ENCODE data around the gene GRIP2. TPM values are rescaled to one million over a fixed set of nuclear protein-coding genes. Genes with fewer than 3 reads are reported as not detected.

The GRIP2 gene
- total RNA-seq, 1 donor from 2014 or later, result 3.3 TPM

GRCh38 chr3:14483286-14483685 is 56.9 kb downstream of the GRIP2 start:
- Histone ChIP-seq H3K27ac (ENCODE audit: low read depth, low read length) (no peak overlapping the region), H3K9ac (ENCODE audit: low read length) (no peak overlapping the region), H3K4me1 (ENCODE audit: insufficient read depth, low read length) (peaks cover 6% of the 10 kb centered on the region), H4K20me1 (ENCODE audit: insufficient read depth, low read length) (no peaks in the 10 kb centered on the region), H3K9me3 (ENCODE audit: insufficient read depth, low read depth, low read length) (no peaks in the 10 kb centered on the region), H3K79me2 (ENCODE audit: insufficient read depth, low read length) (no peaks in the 10 kb centered on the region), H2AFZ (ENCODE audit: low read depth, low read length) (no peak overlapping the region), H3K27me3 (ENCODE audit: insufficient read depth, low read length) (no peaks in the 10 kb centered on the region), H3K36me3 (ENCODE audit: insufficient read depth, low read length) (peaks cover 13% of the 10 kb centered on the region), H3K4me3 (ENCODE audit: insufficient read depth, low read depth, low read length) (no peak overlapping the region), H3K4me2 (ENCODE audit: low read length) (no peak overlapping the region)
- peaks cover 3% of the 10 kb centered on the region for H3K27me3 Mint-ChIP-seq (ENCODE audit: low read depth, unreplicated experiment)
- H3K4me1 Mint-ChIP-seq (ENCODE audit: low read depth, unreplicated experiment), result peaks cover 8% of the 10 kb centered on the region
- DNase-seq (ENCODE audit: low read depth), result no peak
- H3K27ac Mint-ChIP-seq (ENCODE audit: unreplicated experiment), result no peak overlapping the region
- no peak for TF ChIP-seq EZH2 (IDR thresholded peaks at IDR 0.05; ENCODE audit: insufficient read depth, low read length)
- no peak for FAIRE-seq
- H3K9me3 Mint-ChIP-seq (ENCODE audit: unreplicated experiment), result peaks cover 1% of the 10 kb centered on the region
- H3K36me3 Mint-ChIP-seq (ENCODE audit: low read depth, unreplicated experiment), result peaks cover 32% of the 10 kb centered on the region
- no peak overlapping the region for H3K4me3 Mint-ChIP-seq (ENCODE audit: unreplicated experiment)

GRCh38 chr3:14482271-14482721 is 57.8 kb downstream of the GRIP2 start:
- H3K36me3 Mint-ChIP-seq (ENCODE audit: low read depth, unreplicated experiment), result peaks cover 33% of the 10 kb centered on the region
- no peak overlapping the region for H3K27ac Mint-ChIP-seq (ENCODE audit: unreplicated experiment)

GRCh38 chr3:14481646-14482036 is 58.5 kb downstream of the GRIP2 start:
- no peaks in the 10 kb centered on the region for H3K9me3 ChIP-seq (ENCODE audit: insufficient read depth, low read depth, low read length)
- no peak for DNase-seq (ENCODE audit: low read depth)
- H3K4me1 ChIP-seq (ENCODE audit: insufficient read depth, low read length), result peaks cover 6% of the 10 kb centered on the region
- H3K27me3 ChIP-seq (ENCODE audit: insufficient read depth, low read length), result no peaks in the 10 kb centered on the region
- H3K27ac Mint-ChIP-seq (ENCODE audit: unreplicated experiment), result no peak overlapping the region
- H3K4me3 Mint-ChIP-seq (ENCODE audit: unreplicated experiment), result no peak overlapping the region
- H3K4me1 Mint-ChIP-seq (ENCODE audit: low read depth, unreplicated experiment), result peaks cover 7% of the 10 kb centered on the region
- H4K20me1 ChIP-seq (ENCODE audit: insufficient read depth, low read length), result no peaks in the 10 kb centered on the region
- H3K36me3 ChIP-seq (ENCODE audit: insufficient read depth, low read length), result peaks cover 12% of the 10 kb centered on the region
- H3K27me3 Mint-ChIP-seq (ENCODE audit: low read depth, unreplicated experiment), result peaks cover 3% of the 10 kb centered on the region
- no peak for TF ChIP-seq EZH2 (IDR thresholded peaks at IDR 0.05; ENCODE audit: insufficient read depth, low read length)
- H2AFZ ChIP-seq (ENCODE audit: low read depth, low read length), result no peak overlapping the region
- H3K4me3 ChIP-seq (ENCODE audit: insufficient read depth, low read depth, low read length), result no peak overlapping the region
- FAIRE-seq, result no peak
- no peak overlapping the region for H3K9ac ChIP-seq (ENCODE audit: low read length)
- H3K9me3 Mint-ChIP-seq (ENCODE audit: unreplicated experiment), result peaks cover 4% of the 10 kb centered on the region
- H3K36me3 Mint-ChIP-seq (ENCODE audit: low read depth, unreplicated experiment), result peaks cover 36% of the 10 kb centered on the region
- H3K4me2 ChIP-seq (ENCODE audit: low read length), result no peak overlapping the region
- no peaks in the 10 kb centered on the region for H3K79me2 ChIP-seq (ENCODE audit: insufficient read depth, low read length)
- no peak overlapping the region for H3K27ac ChIP-seq (ENCODE audit: low read depth, low read length)

More at GRCh38 chr3:14482271-14482721, 57.8 kb downstream of the GRIP2 start:
- Histone ChIP-seq H3K9ac (ENCODE audit: low read length) (no peak overlapping the region), H3K4me2 (ENCODE audit: low read length) (no peak overlapping the region), H3K4me1 (ENCODE audit: insufficient read depth, low read length) (peaks cover 6% of the 10 kb centered on the region), H3K27ac (ENCODE audit: low read depth, low read length) (no peak overlapping the region), H4K20me1 (ENCODE audit: insufficient read depth, low read length) (no peaks in the 10 kb centered on the region), H3K79me2 (ENCODE audit: insufficient read depth, low read length) (no peaks in the 10 kb centered on the region), H3K4me3 (ENCODE audit: insufficient read depth, low read depth, low read length) (no peak overlapping the region), H2AFZ (ENCODE audit: low read depth, low read length) (no peak overlapping the region), H3K27me3 (ENCODE audit: insufficient read depth, low read length) (no peaks in the 10 kb centered on the region), H3K9me3 (ENCODE audit: insufficient read depth, low read depth, low read length) (no peaks in the 10 kb centered on the region), H3K36me3 (ENCODE audit: insufficient read depth, low read length) (peaks cover 13% of the 10 kb centered on the region)
- TF ChIP-seq EZH2 (IDR thresholded peaks at IDR 0.05; ENCODE audit: insufficient read depth, low read length), result no peak
- TF ChIP-seq CTCF (IDR thresholded peaks at IDR 0.05; ENCODE audit: insufficient read depth, low read depth, low read length), result no peak
- Mint-ChIP-seq H3K4me1 (ENCODE audit: low read depth, unreplicated experiment) (peaks cover 7% of the 10 kb centered on the region), H3K9me3 (ENCODE audit: unreplicated experiment) (peaks cover 4% of the 10 kb centered on the region), H3K27me3 (ENCODE audit: low read depth, unreplicated experiment) (peaks cover 3% of the 10 kb centered on the region), H3K4me3 (ENCODE audit: unreplicated experiment) (no peak overlapping the region)
- FAIRE-seq, result no peak
- no peak for DNase-seq (ENCODE audit: low read depth)

Measured in astrocyte (in vitro differentiated cells and primary cell).